ELR (cell line): ENCODE data around the gene MAU2.
"Not testable (repeated sequence)": the region's sequence is repeated elsewhere in the genome, so short reads cannot be mapped to it uniquely, and the experiment has no call there.

Source experiments
- DNase-seq: peaks from one replicate; pipeline ENCODE4 v3.0.0-alpha.2; 2015; ENCODE audit warnings: low read depth

The MAU2 gene

DNA sequence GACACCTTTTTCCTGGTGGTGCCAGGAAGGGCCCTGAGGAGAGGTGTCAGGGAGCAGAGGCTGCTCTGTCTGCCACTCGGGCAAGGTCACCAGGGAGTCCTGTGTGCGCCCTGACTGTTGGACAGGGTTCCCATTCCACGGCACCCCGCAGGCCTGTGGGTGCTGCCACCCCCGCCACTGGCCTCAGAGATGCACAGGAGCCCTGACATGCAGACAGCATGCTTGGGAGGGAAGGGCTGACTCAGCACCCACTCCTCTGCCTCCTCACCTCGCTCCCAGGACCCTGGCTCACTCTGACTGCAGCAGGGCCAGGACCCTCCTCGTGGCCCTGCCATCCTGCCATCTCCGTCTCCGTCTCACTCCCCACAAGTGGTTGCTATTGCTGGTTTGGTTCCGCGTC, 25.3 kb downstream of the MAU2 start:
- DNase-seq, result no peak

DNA sequence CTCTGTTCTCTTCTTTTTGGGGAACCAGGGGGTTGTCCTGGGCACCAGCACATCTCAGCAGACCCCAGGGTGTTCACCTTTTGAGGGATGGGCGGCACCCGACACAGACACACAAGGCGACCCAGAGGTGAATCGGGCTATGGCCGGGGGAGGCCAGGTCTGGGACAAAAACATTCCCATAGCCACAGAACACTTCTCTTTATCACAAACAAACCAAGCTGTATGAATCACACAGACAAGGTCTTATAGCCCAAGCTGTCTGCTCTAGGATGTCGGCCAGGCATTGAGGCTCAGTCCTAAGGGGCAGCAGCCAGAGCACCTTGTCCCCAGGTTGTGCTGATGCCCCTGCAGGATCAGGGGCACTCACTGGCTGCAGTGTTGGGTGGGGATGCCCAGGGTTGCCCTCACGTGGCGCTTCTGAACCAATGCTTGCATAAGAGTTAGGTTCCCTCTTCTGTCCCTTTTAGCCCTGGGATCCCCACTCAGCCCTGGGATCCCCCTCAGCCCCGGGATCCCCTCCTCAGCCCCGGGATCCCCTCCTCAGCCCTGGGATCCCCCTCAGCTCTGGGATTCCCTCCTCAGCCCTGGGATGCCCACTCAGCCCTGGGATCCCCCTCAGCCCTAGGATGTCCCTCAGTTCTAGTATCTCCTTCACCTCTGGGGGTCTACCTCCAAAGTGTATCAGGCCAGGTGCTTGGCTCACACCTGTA, 26.9 kb downstream of the MAU2 start:
- DNase-seq, result no peak

DNA sequence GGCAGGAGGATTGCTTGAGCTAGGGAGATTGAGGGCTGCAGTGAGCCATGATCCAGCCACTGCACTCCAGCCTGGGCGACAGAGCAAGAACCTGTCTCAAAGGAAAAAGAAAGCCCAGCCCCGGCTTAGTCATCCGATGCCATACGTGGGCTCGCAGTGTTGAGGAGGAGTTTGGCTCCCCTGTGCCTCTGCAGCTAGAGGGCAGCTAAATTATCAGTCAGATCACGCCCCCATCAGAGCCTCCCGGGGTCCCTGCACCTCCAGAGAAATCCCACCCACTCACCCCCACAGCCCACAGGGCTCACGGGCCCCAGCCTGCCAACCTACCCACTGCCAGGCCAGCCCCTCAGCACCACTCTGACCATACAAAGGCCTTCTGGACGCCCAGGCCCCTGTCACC, 27.6 kb downstream of the MAU2 start:
- DNase-seq, result no peak

DNA sequence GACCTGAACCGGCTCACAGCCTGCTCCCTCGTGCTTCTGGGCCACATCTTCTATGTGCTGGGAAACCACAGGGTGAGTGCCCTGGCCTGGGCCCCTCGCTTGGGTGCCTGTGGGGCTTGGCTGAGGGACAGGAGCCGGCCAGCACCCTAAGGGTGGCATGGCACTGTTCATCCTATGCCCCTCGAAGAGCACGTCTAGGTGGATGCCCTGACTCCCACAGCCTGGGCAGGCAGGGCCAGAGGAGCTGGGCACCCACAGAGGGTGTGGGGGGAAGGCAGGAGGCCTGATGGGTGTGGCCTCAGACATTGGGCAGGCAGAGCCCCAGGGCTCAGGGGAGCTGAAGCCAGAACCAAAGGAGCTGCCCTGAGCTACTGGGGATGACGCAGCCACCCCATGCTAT, 28.7 kb downstream of the MAU2 start:
- no peak for DNase-seq

DNA sequence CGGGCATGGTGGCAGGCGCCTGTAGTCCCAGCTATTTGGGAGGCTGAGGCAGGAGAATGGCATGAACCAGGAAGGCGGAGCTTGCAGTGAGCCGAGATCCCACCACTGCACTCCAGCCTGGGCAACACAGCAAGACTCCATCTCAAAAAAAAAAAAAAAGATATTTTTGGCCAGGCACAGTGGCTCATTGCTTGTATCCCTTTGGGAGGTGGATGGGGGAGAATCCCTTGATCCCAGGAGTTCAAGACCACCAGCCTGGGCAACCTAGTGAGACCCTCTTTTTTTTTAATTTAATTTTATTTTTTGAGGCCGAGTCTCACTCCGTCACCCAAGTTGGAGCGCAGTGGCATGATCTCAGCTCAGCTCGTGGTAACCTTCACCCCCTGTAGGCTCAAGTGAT, 30.1 kb downstream of the MAU2 start:
- not testable (repeated sequence) for DNase-seq

DNA sequence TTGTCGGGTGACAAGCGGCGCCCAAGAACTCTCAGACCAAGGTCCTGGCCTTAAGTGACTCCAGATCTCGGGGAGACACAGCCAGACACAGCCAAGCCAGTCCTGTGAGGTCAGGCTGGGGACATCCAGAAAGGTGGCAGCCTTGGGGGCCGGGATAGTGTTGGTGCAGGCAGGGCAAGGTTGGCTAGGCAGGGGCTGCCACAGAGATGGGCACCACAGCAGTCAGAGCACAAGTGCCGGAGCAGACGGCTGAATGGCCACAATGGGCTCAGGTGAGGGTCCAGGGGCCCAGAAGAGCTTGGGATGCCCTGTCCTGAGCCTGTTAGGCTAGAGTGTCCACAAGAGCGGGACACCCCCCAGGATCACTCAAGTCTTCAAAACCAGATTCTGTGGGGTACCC, 32.2 kb downstream of the MAU2 start:
- DNase-seq, result no peak

DNA sequence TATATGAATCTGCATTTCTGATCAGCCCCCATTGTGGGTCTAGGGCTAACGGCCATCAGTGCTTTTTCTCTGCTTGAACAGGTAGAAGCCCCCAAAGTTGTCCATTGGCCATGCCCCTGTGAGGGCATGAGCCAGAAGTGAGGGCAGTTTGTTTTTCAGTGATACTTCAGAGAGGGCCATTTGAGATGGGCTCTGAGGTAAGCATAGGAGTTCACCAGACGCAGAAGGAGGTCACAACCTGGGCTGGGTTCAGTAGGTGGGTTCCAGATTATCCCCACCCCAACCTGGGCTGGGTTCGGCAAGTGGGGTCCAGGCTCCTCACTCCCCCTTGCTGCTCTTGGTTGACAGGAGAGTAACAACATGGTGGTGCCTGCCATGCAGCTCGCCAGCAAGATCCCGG, 33.4 kb downstream of the MAU2 start:
- no peak for DNase-seq

DNA sequence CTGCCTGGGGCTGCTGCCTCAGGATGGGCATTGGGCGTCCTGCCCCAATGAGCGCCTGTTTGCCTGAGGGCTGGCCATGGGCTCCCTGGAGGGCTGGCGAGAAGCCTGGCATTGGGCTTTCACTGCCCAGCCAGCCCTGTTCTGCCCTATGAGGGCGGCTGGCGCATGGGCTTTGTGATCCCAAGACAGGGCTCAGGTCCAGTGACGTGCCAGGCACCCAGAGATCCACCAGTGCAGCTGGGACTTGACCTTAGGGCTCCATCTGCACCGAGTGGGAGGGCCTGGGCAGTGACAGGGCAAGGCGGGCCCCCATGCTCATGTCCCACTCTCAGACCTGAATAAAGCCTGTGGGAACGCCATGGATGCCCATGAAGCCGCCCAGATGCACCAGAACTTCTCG, 34.3 kb downstream of the MAU2 start:
- DNase-seq, result no peak

DNA sequence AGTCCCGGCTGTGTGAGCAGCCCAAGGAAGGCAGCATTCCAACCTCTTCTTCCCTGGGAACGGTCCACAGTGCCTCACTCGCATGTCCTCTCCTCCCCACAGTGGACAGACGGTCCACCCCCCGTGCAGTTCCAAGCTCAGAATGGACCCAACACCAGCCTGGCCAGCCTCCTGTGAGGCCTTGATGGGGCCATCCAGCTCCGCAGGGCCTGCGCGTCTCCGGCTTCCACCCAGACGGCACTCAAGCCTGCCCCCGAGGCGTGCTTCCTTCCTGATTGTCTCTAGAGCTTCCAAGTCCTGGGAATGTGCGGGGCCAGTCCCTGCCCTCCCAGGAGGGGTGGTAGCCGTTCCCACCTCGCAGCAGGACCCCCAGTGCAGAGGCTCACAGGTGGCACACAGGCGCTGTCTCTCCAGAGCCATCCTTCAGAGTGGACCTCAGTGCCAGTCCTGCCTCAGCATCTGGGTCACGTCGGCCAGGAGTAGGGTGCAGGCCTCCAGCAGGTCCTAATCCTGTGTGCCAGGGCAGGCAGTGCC, 35.0 kb downstream of the MAU2 start:
- DNase-seq, result no peak

DNA sequence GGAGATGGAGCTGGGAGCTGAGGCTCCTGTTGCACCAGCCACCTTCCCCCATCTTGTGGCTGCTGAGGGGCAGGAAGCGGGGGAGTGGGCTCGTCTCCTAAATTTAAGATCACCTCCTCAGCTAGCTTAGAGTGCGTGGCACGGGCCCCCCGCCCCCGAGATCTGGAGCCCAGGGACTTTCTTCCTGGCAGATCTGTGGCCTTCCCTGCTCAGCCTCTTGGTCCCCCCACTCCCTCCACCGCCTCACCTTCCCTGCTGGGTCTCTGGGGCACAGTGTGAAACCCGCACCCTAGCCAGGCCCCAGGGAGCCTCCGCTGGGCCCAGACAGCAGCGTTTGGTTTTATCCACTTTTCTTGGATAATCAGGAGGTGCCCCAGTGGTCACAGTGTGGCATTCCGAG, 35.9 kb downstream of the MAU2 start:
- DNase-seq, result no peak

DNA sequence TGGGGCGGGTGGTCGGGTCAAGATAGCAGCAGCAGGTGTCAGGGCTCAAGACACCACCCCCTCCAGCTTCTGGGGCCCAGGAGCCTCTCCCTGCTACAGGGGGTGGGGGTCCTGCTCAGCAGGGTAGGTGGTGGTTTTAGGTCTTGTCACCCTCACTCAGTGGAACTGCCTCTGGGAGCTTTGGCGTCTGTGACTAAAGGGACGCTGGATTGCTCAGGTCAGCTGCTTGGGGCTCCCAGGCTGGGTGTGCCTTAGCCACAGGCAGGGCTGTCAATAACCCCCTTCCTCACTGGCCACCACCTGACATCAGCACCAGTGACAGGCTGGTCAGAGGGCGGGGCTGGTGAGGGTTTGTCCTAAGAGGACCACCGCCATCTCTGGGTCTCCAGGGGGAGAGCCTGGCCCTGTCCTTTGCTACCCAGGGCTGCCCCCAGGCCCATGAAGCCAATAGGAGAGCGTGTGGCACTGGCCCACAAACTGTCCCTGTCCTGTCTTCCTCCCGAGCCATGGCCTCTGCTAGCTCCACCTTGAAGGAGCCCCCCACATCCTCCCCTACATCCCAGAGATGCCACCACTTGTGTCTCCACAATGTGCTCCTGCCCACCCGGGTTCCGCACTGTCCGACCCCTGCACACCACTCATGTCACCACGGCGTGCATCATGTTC, 36.4 kb downstream of the MAU2 start:
- DNase-seq, result no peak

DNA sequence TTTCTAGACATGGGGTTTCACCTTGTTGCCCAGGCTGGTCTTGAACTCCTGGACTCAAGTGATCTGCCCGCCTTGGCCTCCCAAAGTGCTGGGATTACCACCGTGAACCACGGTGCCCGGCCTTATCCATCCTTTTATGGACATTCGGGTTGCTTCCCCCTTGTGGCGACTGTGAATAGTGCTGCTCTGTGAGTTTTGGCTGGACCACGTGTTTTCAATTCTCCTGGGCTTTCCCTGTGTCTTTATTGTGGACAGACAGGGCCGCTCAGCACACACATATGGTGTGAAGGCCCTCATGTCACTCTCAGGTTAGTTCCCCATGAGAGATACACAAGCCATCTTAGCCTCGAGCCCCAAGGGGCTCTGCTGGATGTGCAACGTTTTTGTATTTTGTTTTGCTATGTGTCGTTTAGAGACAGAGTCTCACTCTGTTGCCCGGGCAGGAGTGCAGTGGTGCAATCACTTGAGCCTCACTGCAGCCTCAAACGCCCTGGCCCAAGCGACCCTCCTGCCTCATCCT, 40.5 kb downstream of the MAU2 start:
- DNase-seq, result peak; percentile 86

DNA sequence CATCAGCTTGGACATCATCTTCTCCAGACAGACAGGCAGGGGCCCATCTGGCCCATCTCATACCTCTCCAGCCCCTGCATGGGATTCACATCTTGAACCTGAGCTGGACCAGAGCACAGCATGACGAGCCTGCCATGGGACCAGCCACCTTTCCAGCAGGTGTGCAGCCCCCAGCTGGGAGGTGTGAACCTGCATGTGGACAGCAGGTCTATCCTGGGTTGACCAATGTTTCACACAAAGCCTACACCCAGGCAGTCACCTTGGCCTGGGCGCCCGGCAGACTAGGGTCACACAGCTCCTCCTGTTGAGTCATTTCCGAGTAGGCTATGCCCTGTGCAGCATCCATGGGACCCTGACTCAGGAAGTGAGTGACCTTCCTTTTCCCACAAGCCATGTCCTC, 41.4 kb downstream of the MAU2 start:
- no peak for DNase-seq

DNA sequence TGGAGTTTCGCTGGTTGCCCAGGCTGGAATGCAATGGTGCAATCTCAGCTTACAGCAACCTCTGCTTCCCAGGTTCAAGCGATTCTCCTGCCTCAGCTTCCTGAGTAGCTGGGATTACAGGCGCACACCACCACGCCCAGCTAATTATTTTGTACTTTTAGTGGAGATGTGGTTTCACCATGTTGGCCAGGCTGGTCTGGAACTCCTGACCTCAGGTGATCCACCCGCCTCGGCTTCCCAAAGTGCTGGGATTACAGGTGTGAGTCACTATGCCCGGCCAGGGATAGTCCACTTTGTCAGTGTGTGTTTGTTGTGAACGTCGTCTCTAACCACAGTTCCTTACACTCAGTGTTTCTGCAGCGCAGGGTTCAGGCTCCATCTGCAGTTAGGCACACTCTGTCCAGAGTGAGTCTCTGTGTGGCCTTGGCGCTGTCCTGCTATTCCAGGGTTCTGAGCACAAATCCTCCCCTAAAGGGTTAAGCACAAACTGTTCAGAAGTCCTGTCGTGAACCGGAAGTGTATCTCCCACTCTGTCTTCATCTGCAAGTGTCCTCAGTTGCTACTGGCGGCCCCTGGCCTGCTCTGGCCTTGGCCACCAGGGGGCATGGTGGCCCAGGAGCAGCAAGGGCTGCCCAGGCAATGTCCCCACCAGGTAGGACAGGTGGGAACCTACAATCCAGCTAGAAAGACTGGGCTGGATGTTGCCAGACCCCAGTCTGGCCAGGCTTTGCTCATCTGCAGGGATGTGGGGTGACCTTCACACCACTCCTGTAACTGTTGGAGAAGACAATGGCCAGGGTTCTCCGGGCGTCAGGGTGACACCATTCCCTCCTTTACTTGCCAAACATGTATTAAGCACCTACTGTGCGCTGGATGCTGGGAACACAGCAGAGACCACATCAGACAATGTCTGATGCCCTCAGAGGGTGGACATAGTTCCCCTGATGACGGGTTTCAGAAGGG, 46.1 kb downstream of the MAU2 start:
- peak; percentile 80 for DNase-seq

DNA sequence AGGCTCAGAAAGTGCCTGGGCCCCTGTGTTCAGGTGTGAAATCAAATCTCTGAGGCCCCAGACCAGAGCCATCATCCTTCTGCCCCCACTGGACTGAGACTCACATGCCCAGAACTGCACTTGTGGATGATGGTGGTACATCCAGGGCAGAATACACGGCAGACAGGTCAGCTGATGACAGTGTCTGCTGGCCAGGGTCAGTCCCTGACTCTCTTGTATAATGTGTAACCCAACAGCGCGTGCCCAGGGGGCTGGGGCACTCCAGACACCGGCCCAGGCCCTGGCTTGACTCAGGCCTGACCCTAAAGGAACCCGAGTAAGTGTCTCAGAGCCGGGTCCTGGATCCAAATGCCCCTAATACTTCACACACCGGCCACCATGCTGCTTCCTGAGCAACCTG, 47.5 kb downstream of the MAU2 start:
- no peak for DNase-seq

DNA sequence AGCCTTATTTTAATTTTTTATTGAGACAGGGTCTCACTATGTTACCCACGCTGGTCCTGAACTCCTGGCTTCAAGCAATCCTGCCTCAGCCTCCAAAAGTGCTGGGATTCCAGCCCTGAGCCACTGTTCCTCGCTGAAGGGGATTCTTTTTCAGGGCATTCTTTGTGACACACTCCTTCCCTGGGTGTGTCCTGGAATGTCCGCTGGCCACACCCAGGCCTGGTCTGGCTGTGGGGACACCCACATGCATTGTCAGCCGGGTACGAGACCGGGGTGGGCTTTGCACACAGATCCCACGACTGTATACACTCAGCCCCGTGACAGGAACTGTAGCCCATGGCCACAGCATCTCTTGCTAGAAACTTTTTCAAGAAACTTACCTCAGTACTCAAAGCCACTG, 50.4 kb downstream of the MAU2 start:
- DNase-seq, result peak; percentile 28

DNA sequence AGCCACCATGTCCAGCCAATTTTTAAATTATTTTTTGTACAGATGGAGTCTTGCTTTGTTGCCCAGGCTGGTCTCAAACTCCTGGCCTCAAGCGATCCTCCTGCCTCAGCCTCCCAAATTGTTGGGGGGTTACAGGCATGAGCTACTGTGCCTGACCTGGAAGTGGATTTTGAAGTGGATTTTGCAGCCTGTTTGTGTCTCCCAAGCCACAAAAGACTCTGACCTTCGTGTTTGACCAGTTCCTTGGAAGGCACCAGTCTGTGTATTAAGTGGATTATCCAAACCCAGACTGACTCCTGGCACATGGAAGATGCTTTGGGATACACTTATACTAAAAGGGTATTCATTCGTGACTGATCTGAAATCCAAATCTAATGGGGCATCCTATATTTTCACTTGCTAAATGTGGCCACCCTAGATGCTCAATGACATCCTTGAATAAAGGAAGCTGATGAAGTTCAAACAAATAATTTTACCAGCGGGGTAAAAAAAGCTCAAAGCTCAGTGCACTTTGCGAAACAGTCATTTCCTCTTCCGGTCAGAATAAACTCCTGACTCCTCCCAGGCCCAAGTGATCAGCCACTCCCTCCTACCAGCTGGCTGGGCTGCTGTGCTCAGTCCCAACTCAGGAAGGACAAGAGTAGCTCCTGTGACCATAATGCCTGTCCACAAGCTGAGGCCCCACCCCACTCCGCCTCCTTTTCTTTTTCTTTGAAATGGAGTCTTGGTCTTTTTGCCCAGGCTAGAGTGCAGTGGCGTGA, 52.2 kb downstream of the MAU2 start:
- peak; percentile 76 for DNase-seq

DNA sequence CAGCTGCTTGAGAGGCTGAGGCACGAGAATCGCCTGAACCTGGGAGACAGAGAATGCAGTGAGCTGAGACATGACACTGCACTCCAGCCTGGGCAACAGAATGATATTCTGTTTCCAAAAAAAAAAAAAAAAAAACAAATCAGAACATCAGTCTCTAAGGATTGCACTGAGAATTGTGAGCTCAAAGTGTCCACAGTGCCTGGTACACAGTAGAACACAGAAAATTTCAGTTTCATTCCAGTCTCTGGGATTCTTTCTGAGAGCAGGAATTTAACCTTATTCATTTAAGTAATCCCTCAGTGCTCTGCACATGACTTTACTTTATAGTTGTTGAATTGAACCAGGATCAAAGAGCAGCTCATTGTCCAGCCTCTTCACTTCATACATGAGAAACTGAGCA, 58.9 kb downstream of the MAU2 start:
- DNase-seq, result no peak

DNA sequence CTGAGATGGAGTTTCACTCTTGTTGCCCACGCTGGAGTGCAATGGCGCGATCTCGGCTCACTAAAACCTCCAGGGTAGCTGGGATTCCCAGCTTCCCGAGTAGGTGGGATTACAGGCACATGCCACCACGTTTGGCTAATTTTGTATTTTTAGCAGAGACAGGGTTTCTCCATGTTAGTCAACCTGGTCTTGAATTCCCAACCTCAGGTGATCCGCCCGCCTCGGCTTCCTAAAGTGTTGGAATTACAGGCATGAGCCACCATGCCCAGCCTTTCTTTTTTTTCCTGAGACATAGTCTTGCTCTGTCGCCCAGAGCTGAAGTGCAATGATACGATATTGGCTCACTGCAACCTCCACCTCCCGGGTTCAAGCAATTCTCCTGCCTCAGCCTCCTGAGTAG, 59.7 kb downstream of the MAU2 start:
- DNase-seq, result not testable (repeated sequence)

DNA sequence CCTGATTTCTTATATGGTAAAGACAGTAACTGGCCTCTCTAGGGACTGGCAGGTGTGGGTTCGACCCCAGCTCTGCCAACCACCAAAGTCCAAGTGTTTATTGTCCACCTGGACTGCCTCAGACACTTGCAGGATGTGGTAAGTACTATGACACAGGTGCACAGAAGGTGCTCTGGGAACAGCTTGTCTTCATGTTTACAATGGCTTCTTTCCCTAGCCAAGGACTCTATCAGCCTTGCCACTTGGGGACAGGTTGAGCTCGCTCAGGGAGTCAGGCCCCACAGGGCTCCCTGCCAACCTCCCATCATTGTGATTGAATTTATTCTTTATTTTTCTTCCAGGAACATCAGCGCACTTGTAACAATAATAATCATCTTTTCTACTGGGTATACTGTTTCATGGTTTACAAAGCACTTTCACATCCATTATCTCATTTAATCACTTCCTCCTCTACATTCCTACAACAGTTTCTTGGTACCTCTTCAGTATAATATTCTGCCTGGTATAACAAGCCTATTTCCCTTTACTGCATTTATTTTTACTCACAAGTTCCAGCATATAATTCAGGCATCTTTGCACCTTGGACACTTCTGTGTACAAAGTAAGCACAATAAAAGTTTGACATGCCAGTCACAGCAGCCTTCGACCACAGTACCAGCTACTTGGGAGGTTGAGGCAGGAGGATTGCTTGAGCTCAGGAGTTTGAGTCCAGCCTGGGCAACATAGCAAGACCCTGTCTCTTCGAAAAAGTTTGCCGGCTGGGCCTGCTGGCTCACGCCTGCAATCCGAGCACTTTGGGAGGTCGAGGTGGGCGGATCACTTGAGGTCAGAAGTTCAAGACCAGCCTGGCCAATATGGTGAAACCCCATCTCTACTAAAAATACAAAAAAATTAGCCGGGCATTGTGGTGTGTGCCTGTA, 60.6 kb downstream of the MAU2 start:
- DNase-seq, result no peak

DNA sequence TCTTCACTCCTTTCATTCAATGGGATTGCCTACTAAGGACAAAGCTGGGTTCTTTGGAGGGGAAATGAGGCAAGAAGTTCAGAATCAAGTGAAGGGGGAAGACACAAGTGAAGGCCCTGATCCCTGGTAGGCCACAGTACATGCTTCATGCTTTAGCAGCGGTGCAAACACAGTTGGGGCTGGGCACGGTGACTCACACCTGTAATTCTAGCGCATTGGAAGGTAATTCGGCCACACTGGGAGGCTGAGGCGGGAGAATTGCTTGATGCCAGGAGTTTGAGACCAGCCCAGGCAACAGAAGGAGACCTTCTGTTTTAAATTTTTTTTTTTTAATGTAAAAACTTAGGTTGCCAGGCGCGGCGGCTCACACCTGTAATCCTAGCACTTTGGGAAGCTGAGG, 61.5 kb downstream of the MAU2 start:
- no peak for DNase-seq
